GM20000 (cell line): Measurements from ENCODE around the gene ELF1.
A peak's percentile ranks its signal among the peaks of the same experiment; 100 is the strongest.
"Not testable (repeated sequence)": the region's sequence is repeated elsewhere in the genome, so short reads cannot be mapped to it uniquely, and the experiment has no call there.

Experiments used
- DNase-seq: peaks from one replicate; pipeline ENCODE4 v3.0.0; 2012; ENCODE audit warnings: low spot score
- CTCF ChIP-seq: IDR thresholded peaks from 2 replicates; pipeline ENCODE4 v1.5.1; 2012; ENCODE audit warnings: mild to moderate bottlenecking, control low read depth; ENCODE audit errors: extremely low read depth, missing control alignments

Gene ELF1

DNA sequence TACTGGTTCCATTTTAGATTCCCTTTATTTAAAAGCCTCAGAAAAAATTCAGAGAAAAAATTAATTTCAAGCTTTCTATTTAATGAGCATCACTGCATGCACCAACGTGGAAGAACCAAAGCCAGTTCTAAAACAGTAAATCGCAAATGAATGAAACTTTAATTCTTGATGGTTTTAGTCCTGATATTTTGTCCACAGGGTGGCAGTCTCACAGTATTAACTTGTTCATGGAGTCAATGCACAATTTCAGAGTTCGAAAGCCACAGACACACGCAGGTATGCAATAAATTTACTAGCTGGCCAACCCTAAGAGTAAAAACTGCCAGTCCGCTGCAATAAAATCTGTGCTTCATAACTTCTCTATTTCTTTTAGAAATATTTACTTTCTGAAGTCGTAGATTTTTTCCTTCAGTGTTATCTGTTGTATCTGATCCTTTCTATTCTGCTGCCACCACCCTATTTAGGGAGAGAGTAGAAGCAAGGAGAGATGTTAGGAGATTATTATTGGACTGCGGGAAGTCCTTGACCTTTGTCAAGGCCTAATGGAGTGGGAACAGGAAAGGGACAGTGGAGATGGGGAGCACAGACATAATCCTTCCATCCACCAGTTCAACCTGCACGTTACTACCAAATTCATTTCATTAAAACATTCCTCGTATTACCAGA, 35.2 kb upstream of the ELF1 start:
- peak; percentile 18 for TF ChIP-seq CTCF
- DNase-seq: peak; percentile 46

- TF ChIP-seq CTCF: no peak
- peak; percentile 35 for DNase-seq
Observed at GRCh38 chr13:41053384-41053826, 34.3 kb upstream of the ELF1 start.

- no peak for TF ChIP-seq CTCF
- DNase-seq: no peak
Observed at GRCh38 chr13:41052441-41052840, 33.3 kb upstream of the ELF1 start.

DNA sequence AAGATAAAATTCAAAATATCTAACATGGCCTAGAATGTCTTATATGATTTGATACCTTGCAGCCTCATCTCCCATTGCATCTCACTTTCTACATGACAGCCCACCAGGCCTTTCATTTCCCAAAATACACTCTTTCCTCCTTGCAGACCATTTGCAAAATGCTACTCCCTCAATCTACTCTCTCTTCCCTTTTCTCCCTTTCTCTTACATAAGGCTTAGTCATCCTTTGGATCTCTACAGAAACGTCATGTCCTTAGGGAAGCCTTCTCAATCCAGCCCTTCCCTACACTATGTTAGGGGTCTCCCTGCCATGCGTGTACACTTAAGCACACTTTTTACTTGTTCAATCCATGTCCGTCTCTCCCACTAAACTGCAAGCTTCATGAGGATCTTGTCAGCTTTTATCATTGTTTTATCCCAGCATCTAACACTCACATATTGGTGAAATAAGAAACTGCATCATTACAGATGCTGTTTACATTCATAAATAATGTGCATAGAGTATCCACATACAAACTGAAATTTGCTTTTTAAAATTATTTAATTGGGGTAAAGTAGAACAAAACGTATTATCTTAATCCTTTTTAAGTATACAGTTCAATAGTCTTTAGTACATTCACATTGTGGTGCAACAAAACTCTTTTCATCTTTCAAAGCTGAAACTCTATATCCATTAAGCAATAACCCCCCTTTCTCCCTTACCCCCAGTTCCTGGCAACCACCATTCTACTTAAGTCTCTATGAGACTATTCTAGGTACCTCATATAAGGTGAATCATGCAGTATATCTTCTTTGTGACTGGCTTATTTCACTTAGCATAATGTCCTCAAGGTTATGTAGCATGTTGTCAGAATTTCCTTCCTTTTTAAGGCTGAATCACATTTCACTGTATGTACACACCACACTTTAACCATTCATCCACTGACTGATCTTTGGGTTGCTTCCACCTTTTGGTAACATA, 30.6 kb upstream of the ELF1 start:
- no peak for DNase-seq
- no peak for TF ChIP-seq CTCF

DNA sequence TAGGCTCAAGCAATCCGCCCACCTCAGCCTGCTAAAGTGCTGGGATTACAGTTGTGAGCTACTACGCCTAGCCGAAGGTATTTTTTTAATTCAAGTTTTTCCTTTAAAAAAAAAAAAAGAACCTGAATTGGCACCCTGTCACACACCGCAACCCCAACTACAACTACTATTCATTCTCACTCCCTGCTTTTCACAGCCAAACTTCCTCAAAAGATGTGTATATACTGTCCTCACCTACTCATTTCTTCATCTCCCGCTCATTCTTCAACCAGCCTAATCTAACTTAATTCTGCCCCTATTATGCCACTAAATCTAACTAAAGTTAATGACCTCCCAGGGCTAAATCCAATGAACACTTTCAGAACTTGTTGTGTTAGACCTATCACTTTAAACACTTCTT, 29.5 kb upstream of the ELF1 start:
- DNase-seq: no peak
- no peak for TF ChIP-seq CTCF

DNA sequence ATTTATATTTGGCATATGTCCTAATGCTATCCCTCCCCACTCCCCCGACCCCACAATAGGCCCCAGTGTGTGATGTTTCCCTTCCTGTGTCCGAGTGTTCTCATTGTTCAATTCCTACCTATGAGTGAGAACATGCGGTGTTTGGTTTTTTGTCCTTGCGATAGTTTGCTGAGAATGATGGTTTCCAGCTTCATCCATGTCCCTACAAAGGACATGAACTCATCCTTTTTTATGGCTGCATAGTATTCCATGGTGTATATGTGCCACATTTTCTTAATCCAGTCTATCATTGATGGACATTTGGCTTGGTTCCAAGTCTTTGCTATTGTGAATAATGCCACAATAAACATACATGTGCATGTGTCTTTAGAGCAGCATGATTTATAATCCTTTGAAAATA, 23.3 kb upstream of the ELF1 start:
- not testable (repeated sequence) for DNase-seq

GRCh38 chr13:41040584-41041334, 21.6 kb upstream of the ELF1 start:
- DNase-seq: no peak

More at GRCh38 chr13:41040584-41041334, 21.6 kb upstream of the ELF1 start:
- no peak for TF ChIP-seq CTCF
